Measurements from ENCODE around the gene DLG5. TPM values are rescaled to one million over a fixed set of nuclear protein-coding genes. Genes with fewer than 3 reads are reported as not detected.

The DLG5 gene
- total RNA-seq, 4 donors from 2014 or later, result 28.6 to 51.2 (median 40.3) TPM

DNA sequence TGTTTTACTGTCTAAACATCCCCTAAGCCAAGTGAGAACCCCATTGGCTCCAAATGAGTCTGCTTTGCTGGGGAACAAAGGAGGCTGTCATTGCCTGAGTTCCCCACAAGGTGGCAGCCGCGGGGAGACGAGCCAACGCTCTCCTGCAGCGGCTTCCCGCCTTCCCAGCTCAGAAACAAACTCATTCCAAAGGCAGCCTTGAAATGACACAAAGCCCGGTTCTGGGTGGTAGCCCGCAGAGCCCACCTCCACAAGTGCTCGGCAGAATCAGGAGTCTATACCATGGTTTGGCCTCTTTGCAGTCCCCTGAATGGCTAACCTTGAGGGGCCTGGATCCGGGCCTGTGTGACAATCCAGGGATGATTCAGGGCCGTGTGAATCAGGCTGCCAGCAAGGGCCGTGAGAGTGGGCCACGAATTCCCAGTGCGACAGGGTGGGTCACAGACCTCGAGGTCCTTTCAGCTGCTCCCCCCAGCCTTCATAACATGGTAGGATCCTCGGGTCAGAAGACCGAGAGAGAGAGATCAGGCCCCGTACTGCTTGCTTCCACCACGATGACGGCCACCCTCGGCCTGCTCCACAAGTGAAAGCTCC, 79.7 kb downstream of the DLG5 start:
- peak; percentile 81 to 83 for ATAC-seq
- Histone ChIP-seq H3K4me1 (peaks cover 8 to 22% of the 10 kb centered on the region in 2 donors), H3K9me3 (no peaks in the 10 kb centered on the region), H3K27me3 (no peaks in the 10 kb centered on the region), H3K27ac (peak overlapping the region; percentile 59 to 71 (median 70)), H3K4me3 (no peak overlapping the region), H3K36me3 (peaks cover 0 to 24% of the 10 kb centered on the region in 2 donors)
- in situ Hi-C loops (cut with MboI; ENCODE audit: low sequenced_read_pairs in 4 of 4) (loop anchor here (5.0 to 10.0 kb wide), 4 partner anchors 78 to 160 kb away; partner anchors contain the start of gene DLG5 (in 1 of the 4)), intact Hi-C loops (cut with DNase I; ENCODE audit: low total_unique reads) (loop anchor here (1.0 to 5.0 kb wide), 6 partner anchors 32 to 182 kb away; partner anchors contain the start of genes DLG5 and POLR3A)
- peak; percentile 60 to 70 for DNase-seq
- TF ChIP-seq, protein P1, sequence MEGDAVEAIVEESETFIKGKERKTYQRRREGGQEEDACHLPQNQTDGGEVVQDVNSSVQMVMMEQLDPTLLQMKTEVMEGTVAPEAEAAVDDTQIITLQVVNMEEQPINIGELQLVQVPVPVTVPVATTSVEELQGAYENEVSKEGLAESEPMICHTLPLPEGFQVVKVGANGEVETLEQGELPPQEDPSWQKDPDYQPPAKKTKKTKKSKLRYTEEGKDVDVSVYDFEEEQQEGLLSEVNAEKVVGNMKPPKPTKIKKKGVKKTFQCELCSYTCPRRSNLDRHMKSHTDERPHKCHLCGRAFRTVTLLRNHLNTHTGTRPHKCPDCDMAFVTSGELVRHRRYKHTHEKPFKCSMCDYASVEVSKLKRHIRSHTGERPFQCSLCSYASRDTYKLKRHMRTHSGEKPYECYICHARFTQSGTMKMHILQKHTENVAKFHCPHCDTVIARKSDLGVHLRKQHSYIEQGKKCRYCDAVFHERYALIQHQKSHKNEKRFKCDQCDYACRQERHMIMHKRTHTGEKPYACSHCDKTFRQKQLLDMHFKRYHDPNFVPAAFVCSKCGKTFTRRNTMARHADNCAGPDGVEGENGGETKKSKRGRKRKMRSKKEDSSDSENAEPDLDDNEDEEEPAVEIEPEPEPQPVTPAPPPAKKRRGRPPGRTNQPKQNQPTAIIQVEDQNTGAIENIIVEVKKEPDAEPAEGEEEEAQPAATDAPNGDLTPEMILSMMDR (IDR thresholded peaks at IDR 0.05 in 4 of 5, conservative IDR thresholded peaks at IDR 0.05 in 1 of 5), result peak; percentile 91 to 97 (median 95)
- TF ChIP-seq POLR2A (IDR thresholded peaks at IDR 0.05), result no peak

DNA sequence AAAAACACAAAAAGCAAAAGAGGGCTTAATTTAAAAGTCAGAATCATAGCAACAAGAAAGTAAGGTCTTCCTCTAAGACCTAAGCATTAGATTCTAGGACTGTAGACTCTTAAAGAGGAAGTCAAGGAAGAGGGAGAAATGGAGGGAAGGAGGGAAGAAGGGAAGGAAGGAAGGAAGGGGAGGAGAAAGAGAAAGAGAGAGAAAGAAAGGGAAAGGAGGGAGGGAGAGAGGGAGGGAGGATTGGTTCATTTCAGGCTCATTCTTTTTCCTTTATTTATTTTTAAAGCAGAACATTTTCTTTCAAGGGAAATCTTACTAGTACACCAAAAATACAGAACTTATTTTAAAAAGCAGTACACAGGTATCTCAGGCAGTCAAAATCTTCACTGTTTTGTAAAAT, 81.1 kb downstream of the DLG5 start:
- peak overlapping the region in 2 of 4 donors; percentile 8 to 20 for H3K27ac ChIP-seq
- H3K4me3 ChIP-seq, result no peak overlapping the region
- no peaks in the 10 kb centered on the region for H3K27me3 ChIP-seq
- ATAC-seq (no peak), DNase-seq (no peak)
- H3K36me3 ChIP-seq, result peaks cover 0 to 38% of the 10 kb centered on the region in 2 donors
- intact Hi-C loops (cut with DNase I; ENCODE audit: low total_unique reads) (loop anchor here (5.0 kb wide), 1 partner anchor 62 kb away; no protein-coding TSS in a partner anchor), in situ Hi-C loops (cut with MboI; ENCODE audit: low sequenced_read_pairs in 4 of 4) (loop anchor here (5.0 to 10.0 kb wide), 4 partner anchors 79 to 162 kb away; partner anchors contain the start of gene DLG5 (in 1 of the 4))
- no peaks in the 10 kb centered on the region for H3K9me3 ChIP-seq
- TF ChIP-seq POLR2A (IDR thresholded peaks at IDR 0.05), result no peak
- TF ChIP-seq, protein P1 (IDR thresholded peaks at IDR 0.05 in 4 of 5, conservative IDR thresholded peaks at IDR 0.05 in 1 of 5), result no peak
- H3K4me1 ChIP-seq, result peaks cover 8 to 22% of the 10 kb centered on the region in 2 donors

DNA sequence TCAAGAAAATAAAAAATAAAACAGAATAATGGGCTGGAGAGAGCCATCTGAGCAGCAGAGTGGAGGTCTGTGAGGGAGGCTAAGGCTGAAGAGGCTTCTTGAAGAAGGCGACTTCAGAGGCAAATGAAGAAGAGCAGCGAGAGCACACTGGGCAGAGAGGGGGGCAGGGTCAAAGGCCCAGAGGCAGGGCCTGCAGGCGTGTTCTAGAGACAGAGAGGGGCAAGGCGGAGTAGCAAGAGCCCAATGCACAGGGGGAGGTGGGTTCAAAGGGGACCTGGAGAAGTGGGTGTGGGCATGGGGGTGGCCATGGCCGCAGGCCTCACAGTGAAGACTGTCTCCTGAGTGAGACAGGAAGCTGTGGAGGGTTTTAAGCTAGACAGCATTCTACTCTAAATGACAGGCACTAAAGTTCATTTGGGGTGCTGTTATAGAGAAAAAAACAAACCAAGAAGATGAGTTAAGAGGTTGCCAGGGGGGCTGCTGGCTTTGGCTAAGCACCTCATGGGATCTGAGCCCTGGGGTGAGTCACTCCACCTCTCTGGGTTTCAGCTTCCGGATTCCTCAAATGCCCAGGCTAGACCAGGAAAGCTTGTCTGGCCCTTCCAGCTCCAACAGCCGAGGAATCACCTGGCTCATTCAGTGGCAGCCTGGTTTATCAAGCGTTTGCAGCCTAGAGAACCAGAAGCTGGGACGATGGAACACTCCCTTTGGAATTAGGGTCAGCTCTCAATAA, 81.7 kb downstream of the DLG5 start:
- H3K9me3 ChIP-seq, result no peaks in the 10 kb centered on the region
- in situ Hi-C loops (cut with MboI; ENCODE audit: low sequenced_read_pairs in 4 of 4) (loop anchor here (5.0 to 10.0 kb wide), 4 partner anchors 80 to 162 kb away; partner anchors contain the start of gene DLG5 (in 1 of the 4)), intact Hi-C loops (cut with DNase I; ENCODE audit: low total_unique reads) (loop anchor here (5.0 kb wide), 1 partner anchor 62 kb away; no protein-coding TSS in a partner anchor)
- peaks cover 0 to 44% of the 10 kb centered on the region in 2 donors for H3K36me3 ChIP-seq
- peak in 1 of 2 donors; percentile 30 for ATAC-seq
- peak overlapping the region in 3 of 4 donors; percentile 4 to 20 (median 8) for H3K27ac ChIP-seq
- H3K4me3 ChIP-seq, result no peak overlapping the region
- H3K27me3 ChIP-seq, result no peaks in the 10 kb centered on the region
- peaks cover 8 to 22% of the 10 kb centered on the region in 2 donors for H3K4me1 ChIP-seq
- no peak for TF ChIP-seq POLR2A (IDR thresholded peaks at IDR 0.05)
- TF ChIP-seq, protein P1 (IDR thresholded peaks at IDR 0.05 in 4 of 5, conservative IDR thresholded peaks at IDR 0.05 in 1 of 5), result no peak
- no peak for DNase-seq

DNA sequence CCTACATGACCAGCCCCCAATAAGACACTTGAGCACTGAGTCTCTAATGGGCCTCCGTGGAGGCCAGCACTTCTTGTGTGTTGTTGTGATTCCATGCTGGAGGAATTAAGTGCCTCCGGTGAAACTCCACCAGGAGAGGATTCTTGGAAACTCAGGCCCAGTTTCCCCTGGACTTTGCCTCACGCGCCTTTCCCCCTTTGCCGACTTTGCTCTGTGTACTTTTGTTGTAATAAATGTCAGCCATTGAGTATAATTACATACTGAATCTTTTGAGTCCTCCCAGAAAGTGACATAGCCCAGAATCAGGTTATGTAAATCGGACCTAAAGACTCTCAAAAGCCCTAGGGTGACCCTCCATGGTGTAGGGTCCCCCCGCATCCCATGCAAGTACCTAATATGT, 82.4 kb downstream of the DLG5 start:
- TF ChIP-seq, protein P1 (IDR thresholded peaks at IDR 0.05 in 4 of 5, conservative IDR thresholded peaks at IDR 0.05 in 1 of 5), result no peak

More for the DNA sequence above, 82.4 kb downstream of the DLG5 start:
- DNase-seq (no peak), ATAC-seq (no peak)
- Histone ChIP-seq H3K4me3 (no peak overlapping the region), H3K27me3 (no peaks in the 10 kb centered on the region), H3K4me1 (peaks cover 8 to 22% of the 10 kb centered on the region in 2 donors), H3K27ac (no peak overlapping the region), H3K36me3 (peaks cover 0 to 49% of the 10 kb centered on the region in 2 donors), H3K9me3 (no peaks in the 10 kb centered on the region)
- in situ Hi-C loops (cut with MboI; ENCODE audit: low sequenced_read_pairs in 4 of 4), result loop anchor here in 1 of 4 donors (10.0 kb wide), 2 partner anchors 81 to 161 kb away; partner anchors contain the start of gene DLG5
- intact Hi-C loops (cut with DNase I; ENCODE audit: low total_unique reads), result no loop called here

Data from gastrocnemius medialis (tissue), 4 donors.